Natural killer cell (primary cell): ENCODE data around the gene NGEF. TPM values are rescaled to one million over a fixed set of nuclear protein-coding genes. Genes with fewer than 3 reads are reported as not detected.

Source experiments
- ATAC-seq, 3 donors: fragments of 150-1000 bp in 2 of 3; fragments of 200-7000 bp in 1 of 3; cut with Tn5 transposase; 1 replicate in 1 of 3; 2 replicates in 2 of 3; pipeline ENCODE4 v1.10.0; 2021; ENCODE audit warnings: mild to moderate bottlenecking in 2 of 3, moderate library complexity in 2 of 3
- DNase-seq, 2 donors: peaks; one replicate each; pipeline versions ENCODE4 v3.0.0 to v3.0.0-alpha.2; 2013 to 2021; ENCODE audit warnings: mixed read lengths in 1 of 2
- H3K27ac ChIP-seq: one replicate; pipeline ENCODE4 v1.5.1; 2013; ENCODE audit warnings: mild to moderate bottlenecking, low read length
- H3K27me3 ChIP-seq: one replicate; pipeline ENCODE4 v1.6.1; 2013; ENCODE audit warnings: low read length; ENCODE audit not compliant: control insufficient read depth, insufficient read depth
- H3K36me3 ChIP-seq: one replicate; pipeline ENCODE4 v1.6.1; 2013; ENCODE audit warnings: low read length; ENCODE audit not compliant: control insufficient read depth, insufficient read depth
- H3K4me1 ChIP-seq: one replicate; pipeline ENCODE4 v1.6.1; 2013; ENCODE audit warnings: low read length; ENCODE audit not compliant: control insufficient read depth, insufficient read depth
- H3K4me3 ChIP-seq: one replicate; pipeline ENCODE4 v1.5.1; 2013; ENCODE audit warnings: low read length
- H3K9me3 ChIP-seq: one replicate; pipeline ENCODE4 v1.6.1; 2013; ENCODE audit warnings: low read length; ENCODE audit not compliant: control insufficient read depth, insufficient read depth
- H3K27ac Mint-ChIP-seq, 2 donors: one replicate each; pipeline ENCODE4 v1.8.0; 2022; ENCODE audit warnings: mild to moderate bottlenecking in 2 of 2, mixed read lengths in 2 of 2, moderate library complexity in 1 of 2
- H3K27me3 Mint-ChIP-seq, 2 donors: one replicate each; pipeline ENCODE4 v1.8.0; 2022; ENCODE audit warnings: low read depth in 2 of 2, mixed read lengths in 2 of 2
- H3K36me3 Mint-ChIP-seq: one replicate; pipeline ENCODE4 v1.8.0; 2022; ENCODE audit warnings: mixed read lengths
- H3K4me1 Mint-ChIP-seq, 2 donors: one replicate each; pipeline ENCODE4 v1.8.0; 2022; ENCODE audit warnings: mixed read lengths in 2 of 2
- H3K4me3 Mint-ChIP-seq: one replicate; pipeline ENCODE4 v1.8.0; 2022; ENCODE audit warnings: mild to moderate bottlenecking, moderate library complexity, mixed read lengths
- H3K9me3 Mint-ChIP-seq, 2 donors: one replicate each; pipeline ENCODE4 v1.8.0; 2022; ENCODE audit warnings: mixed read lengths in 2 of 2
- WGBS: methylation state at CpG from one replicate; pipeline ENCODE4 v1.1.7; 2013; ENCODE audit warnings: missing lambda C conversion rate; ENCODE audit not compliant: insufficient coverage; 5-methylcytosine and 5-hydroxymethylcytosine counted together
- intact Hi-C: fragments of 100-400 bp; cut with micrococcal nuclease; formaldehyde crosslinking; loops from one replicate; pipeline ENCODE4 v1.14.2; 2022
- total RNA-seq, 4 donors: library from RNA; stranded (reverse); fragments of 120-200 nt in 1 of 4; gene quantifications; one replicate each; pipeline versions ENCODE4 v1.2.3 to v1.2.4, GENCODE V29; 2013 to 2022
- TF ChIP-seq, protein P1 (sequence below): fragments of 200-600 bp; IDR thresholded peaks from one replicate; pipeline ENCODE4 v1.8.0; 2022; ENCODE audit warnings: antibody characterized with exemption

The NGEF gene
- total RNA-seq, 3 donors from 2014 or later (not counting 1 experiment from before 2014, with no cell fraction given) = not detected

DNA sequence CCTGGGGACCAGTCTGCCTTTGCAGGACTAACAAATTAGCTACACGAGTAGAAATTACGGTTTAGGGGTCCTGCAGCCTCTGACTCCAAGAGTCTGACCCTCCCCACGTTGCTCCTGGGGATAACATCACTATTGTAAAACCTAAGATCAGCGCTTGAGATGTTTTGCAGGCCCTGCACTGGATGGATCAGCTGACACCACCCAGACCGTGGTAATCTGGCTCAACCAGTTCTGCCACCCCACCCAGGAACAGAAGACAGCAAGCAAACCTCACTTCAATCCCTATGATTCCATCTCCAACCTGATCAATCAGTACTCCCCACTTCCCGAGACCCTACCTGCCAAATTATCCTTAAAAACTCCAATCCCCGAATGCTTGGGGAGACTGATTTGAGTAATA lies 31.7 kb downstream of the NGEF start:
- no peak for DNase-seq
- WGBS = 87% methylated on average over 7 of the region's 7 CpGs

DNA sequence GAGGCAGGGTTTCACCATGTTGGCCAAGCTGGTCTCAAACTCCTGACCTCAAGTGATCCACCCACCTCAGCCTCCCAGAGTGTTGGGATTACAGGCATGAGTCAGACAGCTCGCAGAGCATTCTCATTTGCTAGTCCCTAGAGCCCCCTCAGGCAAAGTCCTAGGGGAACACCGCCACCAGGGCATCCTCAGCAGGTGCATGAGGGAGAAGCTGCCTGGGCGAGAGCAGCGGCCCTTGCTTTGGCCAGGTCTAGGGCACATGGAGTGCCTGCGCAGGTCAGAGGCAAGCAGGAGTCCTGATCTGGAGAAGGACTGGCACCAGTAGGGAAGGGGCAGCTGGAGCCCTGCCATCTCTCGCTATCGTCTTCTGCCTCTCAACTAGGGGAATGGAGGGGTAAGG lies 32.4 kb downstream of the NGEF start:
- Histone ChIP-seq H3K4me3 (no peak overlapping the region), H3K27me3 (no peaks in the 10 kb centered on the region), H3K9me3 (no peaks in the 10 kb centered on the region), H3K4me1 (no peaks in the 10 kb centered on the region), H3K36me3 (no peaks in the 10 kb centered on the region), H3K27ac (no peak overlapping the region)
- DNase-seq (no peak), ATAC-seq (no peak)
- no peaks in the 10 kb centered on the region for H3K9me3 Mint-ChIP-seq
- TF ChIP-seq, protein P1, sequence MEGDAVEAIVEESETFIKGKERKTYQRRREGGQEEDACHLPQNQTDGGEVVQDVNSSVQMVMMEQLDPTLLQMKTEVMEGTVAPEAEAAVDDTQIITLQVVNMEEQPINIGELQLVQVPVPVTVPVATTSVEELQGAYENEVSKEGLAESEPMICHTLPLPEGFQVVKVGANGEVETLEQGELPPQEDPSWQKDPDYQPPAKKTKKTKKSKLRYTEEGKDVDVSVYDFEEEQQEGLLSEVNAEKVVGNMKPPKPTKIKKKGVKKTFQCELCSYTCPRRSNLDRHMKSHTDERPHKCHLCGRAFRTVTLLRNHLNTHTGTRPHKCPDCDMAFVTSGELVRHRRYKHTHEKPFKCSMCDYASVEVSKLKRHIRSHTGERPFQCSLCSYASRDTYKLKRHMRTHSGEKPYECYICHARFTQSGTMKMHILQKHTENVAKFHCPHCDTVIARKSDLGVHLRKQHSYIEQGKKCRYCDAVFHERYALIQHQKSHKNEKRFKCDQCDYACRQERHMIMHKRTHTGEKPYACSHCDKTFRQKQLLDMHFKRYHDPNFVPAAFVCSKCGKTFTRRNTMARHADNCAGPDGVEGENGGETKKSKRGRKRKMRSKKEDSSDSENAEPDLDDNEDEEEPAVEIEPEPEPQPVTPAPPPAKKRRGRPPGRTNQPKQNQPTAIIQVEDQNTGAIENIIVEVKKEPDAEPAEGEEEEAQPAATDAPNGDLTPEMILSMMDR = no peak
- H3K27me3 Mint-ChIP-seq = peaks cover 0 to 7% of the 10 kb centered on the region in 2 donors
- WGBS = 89% methylated on average over 7 of the region's 7 CpGs
- no peaks in the 10 kb centered on the region for H3K36me3 Mint-ChIP-seq
- H3K4me1 Mint-ChIP-seq = no peaks in the 10 kb centered on the region
- H3K27ac Mint-ChIP-seq = no peak overlapping the region
- H3K4me3 Mint-ChIP-seq = no peak overlapping the region
- intact Hi-C loops = no loop called here

More for the DNA sequence above, 31.7 kb downstream of the NGEF start:
- ATAC-seq = no peak
- H3K4me1 ChIP-seq = no peaks in the 10 kb centered on the region
- Mint-ChIP-seq H3K36me3 (no peaks in the 10 kb centered on the region), H3K4me1 (no peaks in the 10 kb centered on the region), H3K27ac (no peak overlapping the region), H3K9me3 (peaks cover 2 to 4% of the 10 kb centered on the region in 2 donors), H3K4me3 (no peak overlapping the region), H3K27me3 (peaks cover 0 to 12% of the 10 kb centered on the region in 2 donors)
- H3K27me3 ChIP-seq = no peaks in the 10 kb centered on the region
- TF ChIP-seq, protein P1 = no peak
- no peaks in the 10 kb centered on the region for H3K9me3 ChIP-seq
- intact Hi-C loops = no loop called here
- no peak overlapping the region for H3K4me3 ChIP-seq
- no peak overlapping the region for H3K27ac ChIP-seq
- no peaks in the 10 kb centered on the region for H3K36me3 ChIP-seq

DNA sequence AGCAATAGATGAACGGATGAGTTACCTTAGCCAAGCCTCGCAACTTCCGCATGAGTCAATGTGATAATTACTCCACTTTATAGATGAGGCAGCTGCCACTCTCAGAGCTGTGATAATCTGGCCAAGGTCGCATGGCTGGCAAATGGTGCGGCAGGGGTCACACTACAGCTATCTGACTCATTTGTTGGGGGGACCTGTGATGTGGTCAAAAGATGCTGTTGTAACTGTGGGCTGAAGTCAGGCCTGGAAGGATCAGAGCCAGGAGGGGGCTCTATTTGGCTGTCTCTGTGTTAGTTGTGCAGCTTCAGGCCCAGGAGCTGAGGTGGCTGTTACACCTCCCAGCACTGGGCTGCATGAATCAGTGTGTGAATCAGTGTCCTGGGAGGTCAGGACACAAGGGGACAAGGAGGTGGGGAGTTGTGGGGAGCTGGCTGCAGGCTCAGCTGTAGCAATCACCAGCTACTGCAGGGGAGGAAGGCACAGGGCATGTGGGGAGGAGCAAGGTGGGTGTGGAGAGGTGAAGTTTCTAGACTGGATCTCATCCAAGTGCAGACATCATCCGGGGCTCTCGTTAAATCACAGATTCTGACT lies 33.1 kb downstream of the NGEF start:
- TF ChIP-seq, protein P1 = no peak
- WGBS = 87% methylated on average over 7 of the region's 7 CpGs
- H3K4me3 ChIP-seq = no peak overlapping the region
- Mint-ChIP-seq H3K36me3 (no peaks in the 10 kb centered on the region), H3K4me3 (no peak overlapping the region), H3K9me3 (no peaks in the 10 kb centered on the region), H3K4me1 (no peaks in the 10 kb centered on the region), H3K27ac (no peak overlapping the region), H3K27me3 (peaks cover 0 to 5% of the 10 kb centered on the region in 2 donors)
- no peaks in the 10 kb centered on the region for H3K9me3 ChIP-seq
- intact Hi-C loops = no loop called here
- ATAC-seq (peak in 2 of 3 donors; percentile 22 to 36), DNase-seq (peak in 1 of 2 donors; percentile 9)
- no peak overlapping the region for H3K27ac ChIP-seq
- H3K36me3 ChIP-seq = no peaks in the 10 kb centered on the region
- no peaks in the 10 kb centered on the region for H3K4me1 ChIP-seq
- no peaks in the 10 kb centered on the region for H3K27me3 ChIP-seq

DNA sequence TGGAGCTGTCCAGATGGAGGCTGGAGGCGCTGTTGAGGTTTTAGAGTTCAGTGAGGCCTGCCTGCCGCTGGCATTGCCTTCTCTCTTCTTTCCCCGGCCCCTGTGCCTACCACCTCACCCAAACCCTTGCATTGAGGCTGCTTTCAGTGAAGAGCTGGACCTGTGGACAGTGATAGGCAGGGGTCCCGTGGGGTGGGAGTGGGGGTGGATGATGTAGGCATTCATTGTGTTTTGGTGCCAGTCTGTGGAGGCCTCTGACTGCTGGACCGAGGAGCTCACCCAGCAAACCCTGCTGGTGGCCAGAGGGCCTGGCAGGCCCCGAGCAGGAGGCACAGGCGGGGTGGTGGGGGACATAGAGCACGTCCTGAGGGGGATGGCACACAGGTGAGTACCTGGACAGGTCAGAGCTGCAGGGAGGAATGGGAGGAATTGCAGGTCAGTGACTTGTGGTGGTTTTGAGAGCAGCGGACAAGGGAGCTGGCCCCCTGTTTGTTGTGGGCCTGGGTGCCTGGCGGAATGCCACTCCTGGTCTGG lies 35.6 kb downstream of the NGEF start:
- H3K27me3 Mint-ChIP-seq = no peaks in the 10 kb centered on the region
- 87% methylated on average over 9 of the region's 10 CpGs for WGBS

More for the DNA sequence above, 35.6 kb downstream of the NGEF start:
- intact Hi-C loops = no loop called here
- Mint-ChIP-seq H3K4me3 (no peak overlapping the region), H3K27ac (no peak overlapping the region), H3K4me1 (no peaks in the 10 kb centered on the region), H3K9me3 (no peaks in the 10 kb centered on the region), H3K36me3 (no peaks in the 10 kb centered on the region)
- Histone ChIP-seq H3K9me3 (no peaks in the 10 kb centered on the region), H3K36me3 (no peaks in the 10 kb centered on the region), H3K27me3 (no peaks in the 10 kb centered on the region), H3K4me1 (no peaks in the 10 kb centered on the region), H3K27ac (no peak overlapping the region), H3K4me3 (no peak overlapping the region)
- TF ChIP-seq, protein P1 = no peak
- DNase-seq (no peak), ATAC-seq (no peak)
